ENCODE results near the gene MTA1. TPM values are rescaled to one million over a fixed set of nuclear protein-coding genes. Genes with fewer than 3 reads are reported as not detected.
A peak's percentile ranks its signal among the peaks of the same experiment; 100 is the strongest.

Gene MTA1
- total and polyA plus RNA-seq, 10 of the 15 experiments (the other 5 are each of a cell fraction or from before 2014, with no cell fraction given) = 0.14 to 162 (median 30.6) TPM

GRCh38 chr14:105486163-105486973 is 66.7 kb downstream of the MTA1 start, which contains the start of gene CRIP1 (continued):
- no peak for TF ChIP-seq BMI1 (IDR thresholded peaks at IDR 0.05; ENCODE audit: borderline replicate concordance)
- TF ChIP-seq RBBP5 (conservative IDR thresholded peaks at IDR 0.05) = no peak
- no peak for TF ChIP-seq E2F8 (IDR thresholded peaks at IDR 0.05; ENCODE audit: low read depth, partially characterized antibody)
- no peak for TF ChIP-seq WRNIP1 (IDR thresholded peaks at IDR 0.05; ENCODE audit: borderline replicate concordance, low read depth, low read length)
- no peak for TF ChIP-seq NFYA (IDR thresholded peaks at IDR 0.05; ENCODE audit: borderline replicate concordance, low read depth, low read length)
- TF ChIP-seq MTA2 (IDR thresholded peaks at IDR 0.05; ENCODE audit: low read depth) = 0 out of 2 replicates have a peak, but pooled peaks have one; percentile 14
- TF ChIP-seq HDAC2 (IDR thresholded peaks at IDR 0.05) = no peak
- TF ChIP-seq MEF2B (IDR thresholded peaks at IDR 0.05; ENCODE audit: partially characterized antibody, poor library complexity, severe bottlenecking) = peak; percentile 90
- TF ChIP-seq NFXL1 (IDR thresholded peaks at IDR 0.05; ENCODE audit: borderline replicate concordance) = no peak
- TF ChIP-seq JUNB (IDR thresholded peaks at IDR 0.05) = no peak
- TF ChIP-seq EED (IDR thresholded peaks at IDR 0.05; ENCODE audit: low read depth) = peak; percentile 40
- TF ChIP-seq SMARCA5 (IDR thresholded peaks at IDR 0.05) = no peak
- TF ChIP-seq NR2F1 (conservative IDR thresholded peaks at IDR 0.05) = peak; percentile 90
- no peak for TF ChIP-seq CEBPB (IDR thresholded peaks at IDR 0.05; ENCODE audit: borderline replicate concordance in 1 of 2, low read depth in 2 of 2, low read length in 2 of 2)
- TF ChIP-seq IRF5 (IDR thresholded peaks at IDR 0.05; ENCODE audit: borderline replicate concordance) = 0 out of 2 replicates have a peak, but pooled peaks have one; percentile 22
- no peak for TF ChIP-seq ZNF24 (IDR thresholded peaks at IDR 0.05)
- no peak for TF ChIP-seq RAD51 (IDR thresholded peaks at IDR 0.05)
- no peak; the same call in 1 of the 2 replicates for TF ChIP-seq NBN (IDR thresholded peaks at IDR 0.05)
- TF ChIP-seq EGR1 (IDR thresholded peaks at IDR 0.05; ENCODE audit: borderline replicate concordance in 1 of 2, low read depth in 2 of 2, low read length in 2 of 2) = peak in 1 of 2 experiments; percentile 58; a peak in 1 of 3 replicates
- TF ChIP-seq FOXK2 (IDR thresholded peaks at IDR 0.05) = no peak
- TF ChIP-seq ZBTB11 (CRISPR knock-in tag; IDR thresholded peaks at IDR 0.05) = no peak
- no peak for TF ChIP-seq NFYB (IDR thresholded peaks at IDR 0.05; ENCODE audit: insufficient read depth, low read depth, low read length)
- no peak for TF ChIP-seq POLR2A (IDR thresholded peaks at IDR 0.05; ENCODE audit: low read depth, low read length)
- no peak for TF ChIP-seq ATF7 (IDR thresholded peaks at IDR 0.05; ENCODE audit: low read depth)
- no peak for TF ChIP-seq RAD21 (IDR thresholded peaks at IDR 0.05; ENCODE audit: insufficient read depth, low read depth, low read length)
